K562 (cell line): Measurements from ENCODE around the gene SPHK2. TPM values are rescaled to one million over a fixed set of nuclear protein-coding genes. Genes with fewer than 3 reads are reported as not detected.

ENCODE experiments used
- BCLAF1 ChIP-seq, 2 experiments: fragments of 450-650 bp in 1 of 2; IDR thresholded peaks; 2 replicates each; pipeline ENCODE4 v1.6.1; 2011 to 2017; ENCODE audit warnings: low read depth in 2 of 2, antibody characterized with exemption in 1 of 2, borderline replicate concordance in 1 of 2, low read length in 1 of 2, mild to moderate bottlenecking in 1 of 2, mixed read lengths in 1 of 2; ENCODE audit not compliant: control insufficient read depth in 1 of 2
- CEBPB ChIP-seq: fragments of 450-650 bp; IDR thresholded peaks from 2 replicates; pipeline ENCODE4 v1.6.1; 2016; ENCODE audit warnings: missing genetic modification characterization, missing compliant biosample characterization
- HDAC8 ChIP-seq: fragments of 450-650 bp; IDR thresholded peaks from 2 replicates; pipeline ENCODE4 v1.6.1; 2016; ENCODE audit warnings: mild to moderate bottlenecking, missing genetic modification characterization, moderate library complexity, missing compliant biosample characterization
- HMGXB4 ChIP-seq: sonication (generic); formaldehyde crosslinking; IDR thresholded peaks from 2 replicates; pipeline ENCODE4 v1.8.1; 2023; ENCODE audit warnings: mild to moderate bottlenecking, missing genetic modification reagents
- IRF9 ChIP-seq: fragments of 450-650 bp; IDR thresholded peaks from 2 replicates; pipeline ENCODE4 v1.6.1; 2016; ENCODE audit warnings: missing biosample characterization, missing genetic modification characterization
- NRF1 ChIP-seq, 2 experiments: fragments of 450-650 bp; IDR thresholded peaks in 1 of 2; conservative IDR thresholded peaks in 1 of 2; 2 replicates each; pipeline ENCODE4 v1.6.1; 2014; ENCODE audit warnings: mild to moderate bottlenecking in 2 of 2
- RAD51 ChIP-seq: fragments of 450-650 bp; IDR thresholded peaks from 2 replicates; pipeline ENCODE4 v1.7.1; 2016; ENCODE audit warnings: low read depth, mild to moderate bottlenecking, borderline replicate concordance
- SAP30 ChIP-seq: fragments of 200-600 bp; sonication (generic); IDR thresholded peaks from 2 replicates; pipeline ENCODE4 v1.6.1; 2012; ENCODE audit warnings: borderline replicate concordance, low read depth, mild to moderate bottlenecking, moderate library complexity, low read length, control low read depth, inconsistent platforms; ENCODE audit not compliant: insufficient read depth, poor library complexity, severe bottlenecking
- SRSF3 ChIP-seq: fragments of 200-400 bp; formaldehyde crosslinking; IDR thresholded peaks from 2 replicates; pipeline ENCODE4 v1.6.1; 2016; ENCODE audit warnings: mild to moderate bottlenecking, low read length, moderate library complexity; ENCODE audit not compliant: insufficient read depth
- STAG1 ChIP-seq: sonication (generic); formaldehyde crosslinking; IDR thresholded peaks from 2 replicates; pipeline ENCODE4 v1.5.0; 2020; ENCODE audit warnings: missing genetic modification reagents, borderline replicate concordance
- TAF9B ChIP-seq: fragments of 450-650 bp; IDR thresholded peaks from 2 replicates; pipeline ENCODE4 v1.6.1; 2018; ENCODE audit warnings: mild to moderate bottlenecking; ENCODE audit not compliant: partially characterized antibody
- TRIM28 ChIP-seq: fragments of 450-650 bp; IDR thresholded peaks from 2 replicates; pipeline ENCODE4 v1.6.1; 2017
- XRCC3 ChIP-seq: fragments of 450-650 bp; IDR thresholded peaks from 2 replicates; pipeline ENCODE4 v1.6.1; 2017; ENCODE audit warnings: mild to moderate bottlenecking, moderate library complexity
- ZBTB43 ChIP-seq: sonication (generic); formaldehyde crosslinking; IDR thresholded peaks from 2 replicates; pipeline ENCODE4 v1.8.0; 2023; ENCODE audit warnings: mild to moderate bottlenecking, missing genetic modification reagents
- ZNF143 ChIP-seq: sonication (generic); formaldehyde crosslinking; IDR thresholded peaks from 2 replicates; pipeline ENCODE4 v1.9.0; 2022; ENCODE audit warnings: mild to moderate bottlenecking, missing genetic modification reagents
- ZNF280A ChIP-seq: fragments of 450-650 bp; IDR thresholded peaks from 2 replicates; pipeline ENCODE4 v1.6.1; 2018; ENCODE audit warnings: mild to moderate bottlenecking, low read depth; ENCODE audit not compliant: partially characterized antibody
- ZNF75A ChIP-seq: fragments of 450-650 bp; formaldehyde crosslinking; IDR thresholded peaks from 2 replicates; pipeline ENCODE4 v1.4.0; 2020; ENCODE audit warnings: mild to moderate bottlenecking
- polyA plus RNA-seq, 8 experiments: library from polyadenylated mRNA; depleted of rRNA in 4 of 8; stranded (reverse) in 5 of 8; unstranded in 3 of 8; fragments of >200 nt; fragmentation: Nextera tagmentation in 2 of 8; fragmentation: Illumina TruSeq in 1 of 8; extraction: Ambion mirVana in 2 of 8; extraction: Trizol in 1 of 8; gene quantifications; 2 replicates each; pipeline versions ENCODE4 v1.2.1 to v1.2.3, GENCODE V29; 2011 to 2014; ENCODE audit warnings: inconsistent platforms in 1 of 8, missing spikeins in 1 of 8
- total RNA-seq, 7 experiments: library from RNA; depleted of rRNA in 6 of 7; stranded (reverse); fragments of >200 nt in 6 of 7; fragmentation: Illumina TruSeq in 2 of 7; extraction: Trizol in 2 of 7; gene quantifications; 2 replicates each; pipeline versions ENCODE4 v1.2.1 to v1.2.3, GENCODE V29; 2011 to 2021; ENCODE audit warnings: low replicate concordance in 1 of 7

The SPHK2 gene
- total and polyA plus RNA-seq, 9 of the 15 experiments (the other 6 are each of a cell fraction or from before 2014, with no cell fraction given) = 0.10 to 15.2 (median 2.9) TPM

- TF ChIP-seq ZNF280A = no peak
- no peak for TF ChIP-seq ZNF143 (CRISPR knock-in tag)
- no peak for TF ChIP-seq NRF1 (conservative IDR thresholded peaks at IDR 0.05 in 1 of 2, IDR thresholded peaks at IDR 0.05 in 1 of 2)
- TF ChIP-seq XRCC3 = no peak
- no peak for TF ChIP-seq RAD51
- TF ChIP-seq HDAC8 = no peak
- TF ChIP-seq SRSF3 = no peak
- 0 out of 2 replicates have a peak, but pooled peaks have one; percentile 25 for TF ChIP-seq TRIM28
- no peak for TF ChIP-seq CEBPB (tag)
- no peak for TF ChIP-seq BCLAF1 (IDR thresholded peaks at IDR 0.05; ENCODE audit: borderline replicate concordance in 1 of 2, control insufficient read depth in 1 of 2, low read depth in 2 of 2, low read length in 1 of 2)
- TF ChIP-seq ZBTB43 (CRISPR knock-in tag) = no peak
- no peak for TF ChIP-seq HMGXB4 (CRISPR knock-in tag)
- no peak for TF ChIP-seq ZNF75A (CRISPR knock-in tag)
- TF ChIP-seq TAF9B = no peak
- no peak for TF ChIP-seq STAG1 (CRISPR knock-in tag)
- TF ChIP-seq SAP30 = no peak
- TF ChIP-seq IRF9 (tag) = no peak
Measured at GRCh38 chr19:48633148-48634035, 14.1 kb downstream of the SPHK2 start (continued).
